HepG2 (cell line): ENCODE data around the gene BYSL. TPM values are rescaled to one million over a fixed set of nuclear protein-coding genes. Genes with fewer than 3 reads are reported as not detected.

ENCODE experiments used
- ATF6 ChIP-seq: sonication (generic); formaldehyde crosslinking; conservative IDR thresholded peaks from 2 replicates; pipeline ENCODE4 v1.4.0; 2020; ENCODE audit warnings: missing genetic modification reagents
- ATM ChIP-seq: fragments of 450-650 bp; IDR thresholded peaks from 2 replicates; pipeline ENCODE4 v1.7.1; 2017; ENCODE audit warnings: mild to moderate bottlenecking, borderline replicate concordance
- BCL3 ChIP-seq: sonication (generic); formaldehyde crosslinking; IDR thresholded peaks from 2 replicates; pipeline ENCODE4 v1.5.1; 2020; ENCODE audit warnings: mild to moderate bottlenecking, missing genetic modification reagents, moderate library complexity
- GRHL1 ChIP-seq: sonication (generic); formaldehyde crosslinking; conservative IDR thresholded peaks from 2 replicates; pipeline ENCODE4 v1.8.0; 2022; ENCODE audit warnings: missing genetic modification reagents
- HMG20A ChIP-seq: IDR thresholded peaks from 2 replicates; pipeline ENCODE4 v1.6.1; 2016; ENCODE audit warnings: borderline replicate concordance
- HOXA9 ChIP-seq: sonication (generic); formaldehyde crosslinking; IDR thresholded peaks from 2 replicates; pipeline ENCODE4 v1.8.1; 2022; ENCODE audit warnings: missing genetic modification reagents, mild to moderate bottlenecking, moderate library complexity, borderline replicate concordance
- PHF8 ChIP-seq: sonication (generic); formaldehyde crosslinking; IDR thresholded peaks from 2 replicates; pipeline ENCODE4 v1.5.0; 2020; ENCODE audit warnings: missing genetic modification reagents
- RELA ChIP-seq: sonication (generic); formaldehyde crosslinking; IDR thresholded peaks from 2 replicates; pipeline ENCODE4 v1.4.0; 2020; ENCODE audit warnings: missing genetic modification reagents
- SAP130 ChIP-seq: IDR thresholded peaks from 2 replicates; pipeline ENCODE4 v1.6.1; 2016; ENCODE audit warnings: low read depth
- SOX5 ChIP-seq: IDR thresholded peaks from 2 replicates; pipeline ENCODE4 v1.6.1; 2016; ENCODE audit warnings: borderline replicate concordance
- ZFP91 ChIP-seq: sonication (generic); formaldehyde crosslinking; IDR thresholded peaks from 2 replicates; pipeline ENCODE4 v1.9.0; 2022; ENCODE audit warnings: missing genetic modification reagents, mild to moderate bottlenecking, borderline replicate concordance
- ZNF326 ChIP-seq: sonication (generic); formaldehyde crosslinking; IDR thresholded peaks from 2 replicates; pipeline ENCODE4 v1.4.0; 2020; ENCODE audit warnings: missing genetic modification reagents, borderline replicate concordance
- ZNF616 ChIP-seq: sonication (generic); formaldehyde crosslinking; IDR thresholded peaks from 2 replicates; pipeline ENCODE4 v1.5.0; 2020; ENCODE audit warnings: low read depth, mild to moderate bottlenecking, missing genetic modification reagents
- ZNF646 ChIP-seq: sonication (generic); formaldehyde crosslinking; IDR thresholded peaks from 2 replicates; pipeline ENCODE4 v1.9.0; 2021; ENCODE audit warnings: mild to moderate bottlenecking, missing genetic modification reagents
- ZNF766 ChIP-seq: sonication (generic); formaldehyde crosslinking; IDR thresholded peaks from 2 replicates; pipeline ENCODE4 v1.5.0; 2020; ENCODE audit warnings: missing genetic modification reagents, borderline replicate concordance
- polyA plus RNA-seq, 8 experiments: library from polyadenylated mRNA; depleted of rRNA in 3 of 8; stranded (reverse) in 7 of 8; unstranded in 1 of 8; fragments of >200 nt; fragmentation: Illumina TruSeq in 4 of 8; extraction: Trizol in 4 of 8; gene quantifications; 2 replicates each; pipeline versions ENCODE4 v1.2.1 to v1.2.3, GENCODE V29; 2011 to 2016; ENCODE audit warnings: low read depth in 4 of 8, missing spikeins in 1 of 8, mixed read lengths in 1 of 8; ENCODE audit not compliant: insufficient read depth in 1 of 8
- total RNA-seq, 5 experiments: library from RNA; depleted of rRNA; stranded (reverse); fragments of >200 nt; fragmentation: Illumina TruSeq; extraction: Trizol; gene quantifications; 2 replicates each; pipeline ENCODE4 v1.2.3, GENCODE V29; 2016; ENCODE audit warnings: low read depth in 1 of 5

Gene BYSL
- total and polyA plus RNA-seq, 2 of the 13 experiments (the other 11 are each of a cell fraction or from before 2014, with no cell fraction given): 27.9 to 28.6 TPM

GRCh38 chr6:41894366-41895299 lies 26.7 kb upstream of the BYSL start (continued):
- no peak for TF ChIP-seq ATF6 (CRISPR knock-in tag)
- no peak for TF ChIP-seq RELA (CRISPR knock-in tag)
- TF ChIP-seq ATM: no peak
- no peak for TF ChIP-seq HMG20A (CRISPR knock-in tag)
- no peak for TF ChIP-seq GRHL1
- TF ChIP-seq HOXA9 (CRISPR knock-in tag): 0 out of 2 replicates have a peak, but pooled peaks have one; percentile 28
- TF ChIP-seq ZNF326 (CRISPR knock-in tag): no peak
- no peak for TF ChIP-seq ZNF646 (CRISPR knock-in tag)
- no peak for TF ChIP-seq ZNF616 (CRISPR knock-in tag)
- no peak for TF ChIP-seq BCL3
- no peak for TF ChIP-seq SOX5 (CRISPR knock-in tag)
- no peak for TF ChIP-seq ZNF766 (CRISPR knock-in tag)
- peak; percentile 54 for TF ChIP-seq SAP130 (CRISPR knock-in tag)
- TF ChIP-seq ZFP91 (CRISPR knock-in tag): no peak
- TF ChIP-seq PHF8 (CRISPR knock-in tag): no peak
